Fibroblast of skin of scalp (primary cell): Measurements from ENCODE around the gene FXYD1.
A peak's percentile ranks its signal among the peaks of the same experiment; 100 is the strongest.
"Not testable (repeated sequence)": the region's sequence is repeated elsewhere in the genome, so short reads cannot be mapped to it uniquely, and the experiment has no call there.

ENCODE experiments used
- DNase-seq: peaks from one replicate; pipeline ENCODE4 v3.0.0-alpha.2; 2013

The FXYD1 gene

DNA sequence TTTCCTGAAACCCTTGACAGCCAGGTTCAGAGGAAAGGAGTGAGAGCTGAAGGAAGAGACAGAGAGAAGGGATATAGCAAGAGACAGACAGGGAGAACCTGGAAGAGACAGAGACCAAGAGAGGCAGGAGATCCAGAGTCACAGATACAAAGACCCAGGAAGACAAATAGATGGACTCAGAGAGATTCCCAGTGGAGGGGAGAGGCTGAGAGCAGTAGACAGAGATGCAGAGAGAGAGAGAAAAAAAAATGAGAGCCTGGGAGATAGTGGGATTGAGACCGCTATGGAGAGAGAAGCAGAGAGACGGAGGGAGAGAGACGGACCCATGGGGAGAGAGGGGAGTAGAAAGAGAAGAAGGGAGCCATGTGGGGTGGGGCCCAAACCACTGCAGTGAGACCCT is 5.2 kb downstream of the FXYD1 start:
- DNase-seq: no peak

DNA sequence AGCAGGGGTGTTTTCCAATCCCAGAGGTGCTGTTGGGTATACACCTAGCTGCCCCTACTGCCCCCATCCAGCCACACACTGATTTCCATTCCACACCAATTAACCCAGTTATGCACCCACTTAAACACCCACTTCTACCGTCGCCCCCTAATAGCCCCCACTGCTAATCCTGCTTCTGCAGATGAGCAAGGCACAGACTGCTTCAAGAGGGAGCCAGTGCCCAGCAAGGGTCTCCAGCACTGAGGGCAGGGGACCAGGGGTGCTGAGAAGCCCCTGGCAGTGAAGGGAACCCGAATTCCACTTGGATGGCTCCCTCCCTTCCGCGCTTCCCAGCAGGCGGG is 5.6 kb downstream of the FXYD1 start:
- no peak for DNase-seq

DNA sequence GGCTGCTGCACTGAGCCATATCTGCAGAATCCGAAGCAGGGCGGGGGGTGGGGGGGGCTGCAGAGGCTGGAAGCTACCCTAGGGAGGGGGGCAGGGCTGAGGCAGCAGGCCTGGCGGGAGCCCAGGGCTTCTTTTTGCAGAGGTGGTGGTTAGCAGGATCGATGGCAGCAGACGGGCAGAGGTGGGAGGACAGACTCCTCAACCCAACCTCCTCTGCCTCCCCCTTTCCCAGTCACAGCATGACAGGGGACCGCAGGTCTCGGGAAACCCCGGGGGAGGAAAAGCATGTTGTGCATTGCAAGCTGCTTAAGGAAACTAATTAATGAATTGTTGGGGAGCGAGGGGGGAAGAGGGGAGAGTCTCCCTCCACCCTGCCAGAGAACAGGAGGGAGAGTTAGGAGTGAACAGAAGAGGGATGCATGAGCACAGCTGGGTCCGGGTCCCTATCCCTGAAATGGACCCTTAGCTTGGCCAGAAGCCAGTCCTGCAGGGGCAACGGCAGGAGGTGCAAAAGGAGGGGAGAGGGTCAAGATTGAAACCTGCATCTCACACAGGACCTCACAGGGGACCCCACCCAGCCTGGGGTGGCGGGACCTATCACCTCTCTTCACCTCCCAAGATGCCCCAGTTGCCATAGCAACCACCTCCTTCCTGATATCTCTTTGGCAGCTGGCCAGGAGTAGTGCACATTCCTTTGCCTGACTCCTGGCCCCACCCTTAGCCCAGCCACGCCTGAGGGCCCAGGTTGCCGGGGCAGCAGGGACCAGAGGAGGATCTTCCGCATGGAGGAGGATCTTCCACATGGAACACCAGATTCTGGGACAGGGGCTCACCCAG is 6.2 kb downstream of the FXYD1 start:
- no peak for DNase-seq

DNA sequence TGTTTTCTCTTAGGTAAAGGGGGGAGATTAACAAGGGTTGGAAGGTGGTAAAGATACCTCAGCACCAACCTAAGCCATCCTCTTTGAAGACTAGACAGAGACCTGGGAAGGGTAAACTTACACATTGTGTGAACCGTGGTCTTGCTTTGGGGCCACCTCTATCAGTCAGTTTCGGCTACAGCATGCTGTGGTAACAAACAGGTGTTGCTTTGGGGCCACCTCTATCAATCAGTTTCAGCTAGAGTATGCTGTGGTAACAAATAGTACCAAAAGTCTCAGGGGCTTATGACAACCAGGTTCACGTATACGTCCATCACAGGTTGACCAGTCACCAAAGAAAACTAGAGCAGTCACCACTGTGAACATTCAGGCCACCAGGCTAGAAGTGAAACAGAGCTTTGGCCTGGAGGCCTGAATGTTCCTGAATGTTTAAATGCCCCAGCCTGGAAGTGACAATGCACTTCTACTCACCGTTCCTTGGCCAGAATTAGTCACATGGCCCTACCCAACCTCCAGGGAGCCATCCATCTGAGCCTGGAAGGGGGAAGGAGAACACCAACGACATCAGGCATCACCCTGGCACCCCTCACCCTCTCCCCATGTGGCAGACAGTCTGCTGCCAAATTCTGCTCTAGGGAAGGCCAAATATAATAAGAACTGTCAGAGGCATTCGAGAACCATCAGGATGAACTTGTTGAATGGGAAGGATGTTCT is 8.3 kb downstream of the FXYD1 start:
- no peak for DNase-seq

DNA sequence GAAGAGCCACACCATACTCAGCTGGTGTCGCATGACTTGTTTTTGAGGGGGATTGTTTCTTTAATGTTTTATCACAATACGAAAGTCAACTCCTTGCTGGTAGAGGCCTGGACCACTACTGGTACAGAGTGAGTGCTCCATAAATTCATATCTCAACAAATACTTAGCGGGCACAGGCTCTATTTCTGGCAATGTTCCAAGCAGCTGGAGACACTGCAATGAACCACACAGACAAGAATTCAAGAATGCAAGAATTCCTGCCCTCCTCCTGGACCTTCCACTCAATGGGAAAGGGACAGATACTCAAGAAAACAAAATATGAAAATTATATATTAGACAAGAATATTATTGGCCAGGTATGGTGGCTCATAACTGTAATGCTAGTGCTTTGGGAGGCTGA is 10.8 kb downstream of the FXYD1 start:
- peak; percentile 54 for DNase-seq

DNA sequence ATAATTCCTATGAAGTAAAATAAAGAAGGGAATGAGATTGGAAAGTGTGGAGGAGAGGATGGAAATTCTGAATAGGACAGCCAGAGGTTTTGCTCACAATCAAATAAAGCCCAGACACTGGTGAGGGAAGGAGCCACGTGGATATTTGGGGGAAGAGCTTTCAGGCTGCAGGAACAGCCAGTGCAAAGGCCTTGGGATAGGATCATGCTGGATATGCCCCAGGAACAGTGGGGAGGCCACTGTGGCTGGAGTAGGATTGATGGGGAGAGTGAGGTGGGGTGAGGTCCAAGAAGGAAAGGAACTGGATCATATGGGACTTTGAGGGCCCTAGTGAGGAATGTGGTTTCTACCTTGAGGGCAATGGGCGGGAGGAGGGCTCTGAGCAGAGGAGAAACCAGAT is 11.8 kb downstream of the FXYD1 start:
- DNase-seq: no peak

DNA sequence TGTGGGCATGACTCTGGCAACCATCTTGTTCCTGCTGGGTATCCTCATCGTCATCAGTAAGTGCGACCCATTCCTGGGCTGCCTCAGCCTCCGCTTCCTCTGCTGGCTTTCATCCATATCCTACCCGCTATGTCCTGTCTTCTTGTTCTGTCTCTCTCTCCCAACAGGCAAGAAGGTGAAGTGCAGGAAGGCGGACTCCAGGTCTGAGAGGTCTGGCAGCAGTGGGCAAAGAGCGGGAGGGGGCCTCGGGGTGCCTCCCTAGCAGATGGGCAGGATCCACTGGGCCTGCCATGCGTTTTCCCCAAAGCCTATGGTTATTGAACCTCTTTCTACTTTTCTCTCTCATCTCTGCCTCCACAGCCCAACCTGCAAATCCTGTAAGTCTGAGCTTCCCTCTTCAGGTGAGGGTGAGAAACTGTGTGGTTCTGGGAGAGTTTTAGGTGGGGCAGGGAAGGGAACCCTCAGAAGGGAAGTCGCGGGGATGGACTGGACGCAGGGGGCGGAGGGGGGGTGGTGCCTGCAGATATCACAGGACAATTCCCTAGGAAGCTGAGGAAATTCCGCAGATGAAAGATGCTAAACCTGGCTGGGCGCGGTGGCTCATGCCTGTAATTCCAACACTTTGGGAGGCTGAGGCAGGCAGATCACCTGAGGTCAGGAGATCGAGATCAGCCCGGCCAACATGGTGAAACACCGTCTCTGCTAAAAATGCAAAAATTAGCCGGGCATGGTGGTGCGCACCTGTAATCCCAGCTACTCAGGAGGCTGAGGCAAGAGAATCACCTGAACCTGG is 12.8 kb downstream of the FXYD1 start:
- no peak for DNase-seq

DNA sequence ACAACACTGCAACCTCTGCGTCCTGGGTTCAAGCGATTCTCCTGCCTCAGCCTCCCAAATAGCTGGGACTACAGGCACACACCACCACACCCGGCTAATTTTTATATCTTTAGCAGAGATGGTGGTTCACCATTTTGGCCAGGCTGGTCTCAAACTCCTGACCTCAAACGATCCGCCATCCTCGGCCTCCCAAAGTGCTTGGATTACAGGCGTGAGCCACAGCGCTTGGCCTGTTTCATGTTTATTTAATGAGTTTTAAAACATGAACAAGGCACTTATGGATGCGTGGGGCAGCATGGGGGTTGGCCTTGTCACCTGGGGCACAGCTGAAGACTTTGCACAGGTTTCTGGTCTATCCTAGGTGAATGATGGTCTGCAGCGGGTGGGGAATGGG is 14.5 kb downstream of the FXYD1 start:
- not testable (repeated sequence) for DNase-seq

DNA sequence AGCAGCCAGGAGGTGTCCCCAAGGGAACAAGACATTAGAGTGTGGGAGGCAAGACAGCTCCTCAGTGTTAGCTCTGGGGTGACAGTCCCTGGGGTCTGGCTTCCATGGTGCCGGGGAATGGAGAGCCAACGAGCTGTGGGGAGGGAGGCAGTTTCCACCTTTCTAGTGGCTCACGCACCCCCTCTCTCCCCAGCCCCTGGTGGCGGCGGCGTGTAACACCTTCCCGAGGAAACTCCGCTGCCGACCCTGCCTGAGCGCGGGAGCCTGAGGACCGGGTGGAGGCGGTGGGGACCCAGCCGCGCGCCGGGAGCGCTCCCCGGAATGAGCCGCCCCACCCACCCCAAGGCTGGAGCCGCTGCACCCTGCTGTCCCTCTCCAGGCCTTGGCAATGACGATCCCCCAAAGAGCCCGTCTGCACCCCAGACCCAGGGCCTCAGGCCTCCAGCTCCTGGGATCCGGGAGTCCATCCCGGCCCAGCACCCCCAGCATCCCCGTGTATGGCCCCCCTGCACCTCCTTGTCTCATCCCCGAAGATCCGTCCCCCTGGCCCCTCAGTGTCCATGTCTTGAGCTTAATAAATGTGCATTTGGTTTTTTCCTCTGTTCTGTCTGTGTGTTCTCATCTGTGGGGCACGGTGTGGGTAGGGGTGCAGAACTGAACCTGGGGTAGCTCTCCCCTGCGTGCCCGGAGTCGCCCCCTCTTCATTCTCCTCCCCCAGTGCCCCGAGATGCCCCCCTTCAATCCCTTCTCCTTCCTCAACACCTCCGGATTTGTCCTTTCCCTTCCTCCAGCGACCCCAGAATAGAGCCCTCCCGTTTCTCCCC is 15.3 kb downstream of the FXYD1 start:
- DNase-seq: peak; percentile 39

DNA sequence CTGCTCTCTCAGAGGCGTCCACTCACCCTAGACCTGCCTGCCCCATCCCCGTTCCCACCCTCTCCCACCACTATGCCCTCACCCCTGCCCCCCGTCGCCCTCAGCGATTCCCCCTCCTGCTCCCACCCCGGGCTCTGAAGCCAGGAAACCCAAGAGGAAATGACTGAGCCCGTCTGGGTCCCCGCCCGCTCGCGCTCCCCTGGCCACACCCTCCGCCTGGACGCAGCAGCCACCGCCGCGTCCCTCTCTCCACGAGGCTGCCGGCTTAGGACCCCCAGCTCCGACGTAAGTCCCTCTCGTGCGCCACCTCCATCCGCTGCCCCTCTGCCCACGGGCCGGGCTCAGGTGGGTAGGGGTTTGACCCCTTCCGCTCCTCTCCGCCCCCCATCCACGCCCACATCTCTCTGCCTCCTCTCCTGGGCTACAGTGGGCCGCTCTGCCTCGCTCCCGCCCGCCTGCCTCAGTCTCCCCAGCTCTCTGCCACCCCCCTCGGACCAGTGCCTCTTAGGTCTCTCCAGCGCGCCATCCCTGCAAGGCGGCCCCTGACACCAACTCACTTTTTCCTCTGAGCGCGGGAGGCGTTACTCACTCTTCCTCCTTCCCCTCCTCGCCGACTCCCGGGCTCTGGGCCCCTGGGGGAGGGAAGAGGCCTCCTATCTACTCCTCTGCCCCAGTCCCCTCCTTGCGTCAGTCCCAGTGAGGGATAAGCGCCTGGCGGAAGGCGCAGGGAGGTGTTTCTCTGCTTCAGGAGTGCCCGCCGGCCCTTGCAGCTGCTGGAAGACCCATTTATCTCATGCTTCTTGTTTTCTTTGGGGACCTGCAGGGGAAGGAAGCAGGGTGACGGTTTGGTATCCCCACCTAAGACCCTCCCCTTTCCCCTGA is 16.1 kb downstream of the FXYD1 start, which contains the start of gene FXYD5:
TSS of gene FXYD5 (plus strand) at position 211 of the 882 bp plus-strand sequence. CDS start 816 bp downstream, outside the sequence.
- DNase-seq: peak; percentile 81

DNA sequence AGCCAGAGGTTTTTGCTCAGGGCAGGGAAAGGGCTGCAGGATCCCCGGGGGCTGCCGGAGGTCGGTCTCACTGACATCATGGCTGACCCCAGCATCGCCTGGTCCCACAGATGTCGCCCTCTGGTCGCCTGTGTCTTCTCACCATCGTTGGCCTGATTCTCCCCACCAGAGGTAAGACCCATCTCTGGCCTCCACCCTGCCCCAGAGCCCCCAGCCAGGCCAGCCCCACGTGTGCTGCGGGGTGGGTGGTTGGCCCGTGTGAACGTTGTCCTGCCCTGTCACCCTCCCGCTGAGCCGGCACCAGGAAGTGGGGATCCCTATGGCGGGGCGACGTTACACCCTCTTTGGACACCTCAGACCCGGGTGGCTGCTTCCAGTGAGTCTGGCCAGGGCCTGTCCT is 16.8 kb downstream of the FXYD1 start:
- no peak for DNase-seq

DNA sequence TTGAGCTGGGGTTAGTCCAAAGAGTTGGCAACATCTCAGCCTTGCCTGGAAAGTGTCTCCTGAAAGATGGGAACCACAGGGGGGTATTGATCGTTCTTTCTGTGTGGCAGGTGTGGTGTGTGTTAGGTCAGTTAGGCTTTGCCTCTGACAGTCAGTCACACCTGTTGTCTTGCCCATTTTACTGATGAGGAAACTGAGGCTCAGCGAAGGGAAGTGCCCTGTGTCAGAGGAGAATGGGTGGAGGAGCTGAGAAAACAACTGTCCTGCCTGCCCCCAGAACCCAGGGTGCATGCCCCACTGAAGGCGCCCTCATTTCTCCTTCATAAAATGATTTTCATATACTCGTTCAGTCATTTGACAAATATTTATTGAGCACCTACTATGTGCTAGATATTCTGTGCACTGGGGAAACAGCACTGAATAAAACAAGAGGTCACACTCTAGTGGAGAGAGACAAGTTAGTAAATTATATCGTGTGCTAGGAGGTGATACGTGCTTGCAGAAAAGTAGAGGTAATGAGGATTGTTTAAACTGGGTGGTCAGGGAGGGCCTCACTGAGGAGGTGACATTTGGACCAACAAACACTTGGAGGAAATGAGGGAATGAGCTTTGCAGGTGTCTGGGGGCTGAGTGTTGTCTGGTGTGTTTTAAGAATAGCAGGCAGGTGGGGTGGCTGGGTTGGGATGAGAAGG is 17.5 kb downstream of the FXYD1 start:
- DNase-seq: no peak

DNA sequence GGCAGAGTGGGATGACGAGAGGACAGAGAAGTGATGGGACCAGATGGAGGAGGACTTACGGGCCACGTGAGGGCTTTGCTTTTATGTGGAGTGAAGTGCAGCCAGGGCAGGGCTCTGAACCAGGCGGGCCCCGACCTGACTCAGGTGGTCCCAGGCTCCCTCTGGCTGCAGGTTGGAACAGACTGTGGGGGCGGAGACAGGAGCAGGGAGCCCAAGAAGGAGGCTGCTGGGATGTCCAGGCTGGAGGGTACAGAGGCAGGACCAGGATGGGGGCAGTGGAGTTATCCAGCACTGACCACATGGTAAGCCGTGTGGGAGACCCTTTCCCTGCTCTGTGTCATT is 18.0 kb downstream of the FXYD1 start:
- no peak for DNase-seq

DNA sequence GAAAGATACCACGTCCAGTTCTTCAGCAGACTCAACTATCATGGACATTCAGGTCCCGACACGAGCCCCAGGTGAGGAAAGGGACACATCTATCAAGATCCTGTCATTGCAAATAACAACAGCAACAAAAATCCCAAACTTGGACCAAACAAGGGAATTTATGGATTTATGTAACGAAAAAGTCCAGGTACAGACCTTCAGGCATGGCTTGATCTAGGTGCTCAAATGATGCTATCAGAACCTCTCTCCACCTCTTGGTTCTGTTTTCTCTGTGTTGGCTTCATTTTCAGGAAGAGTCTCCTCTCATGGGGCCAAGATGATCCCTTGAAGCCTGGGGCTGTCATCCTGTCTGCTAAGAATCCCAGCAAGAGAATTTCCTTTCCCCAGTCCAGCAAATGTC is 18.8 kb downstream of the FXYD1 start:
- no peak for DNase-seq

DNA sequence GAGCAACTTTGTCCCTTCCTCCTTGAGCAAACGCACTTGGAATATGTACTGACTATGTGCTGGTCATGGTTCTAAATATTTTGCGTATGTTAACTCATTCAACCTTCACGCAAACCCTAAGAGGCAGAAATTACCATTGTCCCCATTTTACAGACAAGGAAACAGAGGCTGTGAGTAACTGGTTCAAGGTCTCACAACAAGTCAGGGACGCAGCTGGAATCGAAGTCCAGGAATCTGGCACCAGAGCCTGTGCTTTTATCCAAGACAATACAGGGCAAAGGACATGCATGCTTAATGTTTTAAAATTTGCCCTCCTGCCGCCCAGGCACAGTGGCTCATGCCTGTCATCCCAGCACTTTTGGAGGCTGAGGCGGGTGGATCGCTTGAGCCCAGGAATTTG is 21.0 kb downstream of the FXYD1 start:
- no peak for DNase-seq

DNA sequence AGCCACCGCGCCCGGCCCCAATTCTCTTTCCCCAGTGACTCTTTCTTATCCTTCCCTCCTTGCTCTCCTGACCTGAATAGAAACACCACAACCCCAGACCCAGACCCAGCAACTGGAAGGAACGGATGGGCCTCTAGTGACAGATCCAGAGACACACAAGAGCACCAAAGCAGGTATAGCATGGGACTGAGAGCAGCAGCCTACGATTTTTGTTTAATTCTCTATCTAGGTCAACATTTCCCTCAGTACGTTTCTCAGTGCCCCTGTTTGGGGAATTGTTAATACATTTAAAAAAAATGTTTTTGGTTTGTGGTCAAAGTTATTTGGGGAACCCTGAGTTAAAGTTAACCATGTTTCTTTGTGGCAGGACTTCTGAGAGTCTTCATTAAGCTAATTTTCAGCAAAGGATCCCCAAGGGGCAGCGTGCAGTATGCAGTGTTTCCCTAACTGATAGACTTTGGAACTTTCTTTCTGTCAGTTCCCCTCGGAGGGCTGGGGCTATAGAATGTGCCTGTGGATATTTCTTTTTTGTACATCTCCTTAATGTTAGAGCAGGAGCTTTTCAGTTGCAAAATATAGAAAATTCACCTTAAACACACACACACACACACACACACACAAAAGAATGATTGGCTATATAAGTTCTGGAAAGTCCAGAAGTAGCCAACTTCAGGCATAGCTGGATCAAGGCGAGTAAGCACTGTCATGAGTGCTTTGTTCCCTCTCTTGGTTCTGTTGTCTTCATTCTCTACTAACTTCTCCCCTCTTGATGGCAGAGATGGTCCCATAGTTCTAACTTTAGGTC is 22.2 kb downstream of the FXYD1 start:
- no peak for DNase-seq

DNA sequence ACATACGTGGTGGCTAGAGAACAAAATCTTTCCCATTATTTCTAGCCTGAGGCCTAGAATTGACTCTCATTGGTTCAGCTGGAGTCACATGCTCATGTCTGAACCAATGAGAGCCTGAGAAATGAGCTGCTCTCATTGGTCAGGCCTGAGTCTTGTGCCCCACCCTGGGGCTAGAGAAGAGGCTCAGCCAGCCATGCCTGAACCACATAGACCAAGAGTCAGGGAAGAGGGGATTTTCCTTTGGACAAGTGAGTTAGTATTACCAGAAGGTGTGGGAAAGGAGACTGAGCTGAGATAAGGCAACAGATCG is 22.8 kb downstream of the FXYD1 start:
- no peak for DNase-seq

DNA sequence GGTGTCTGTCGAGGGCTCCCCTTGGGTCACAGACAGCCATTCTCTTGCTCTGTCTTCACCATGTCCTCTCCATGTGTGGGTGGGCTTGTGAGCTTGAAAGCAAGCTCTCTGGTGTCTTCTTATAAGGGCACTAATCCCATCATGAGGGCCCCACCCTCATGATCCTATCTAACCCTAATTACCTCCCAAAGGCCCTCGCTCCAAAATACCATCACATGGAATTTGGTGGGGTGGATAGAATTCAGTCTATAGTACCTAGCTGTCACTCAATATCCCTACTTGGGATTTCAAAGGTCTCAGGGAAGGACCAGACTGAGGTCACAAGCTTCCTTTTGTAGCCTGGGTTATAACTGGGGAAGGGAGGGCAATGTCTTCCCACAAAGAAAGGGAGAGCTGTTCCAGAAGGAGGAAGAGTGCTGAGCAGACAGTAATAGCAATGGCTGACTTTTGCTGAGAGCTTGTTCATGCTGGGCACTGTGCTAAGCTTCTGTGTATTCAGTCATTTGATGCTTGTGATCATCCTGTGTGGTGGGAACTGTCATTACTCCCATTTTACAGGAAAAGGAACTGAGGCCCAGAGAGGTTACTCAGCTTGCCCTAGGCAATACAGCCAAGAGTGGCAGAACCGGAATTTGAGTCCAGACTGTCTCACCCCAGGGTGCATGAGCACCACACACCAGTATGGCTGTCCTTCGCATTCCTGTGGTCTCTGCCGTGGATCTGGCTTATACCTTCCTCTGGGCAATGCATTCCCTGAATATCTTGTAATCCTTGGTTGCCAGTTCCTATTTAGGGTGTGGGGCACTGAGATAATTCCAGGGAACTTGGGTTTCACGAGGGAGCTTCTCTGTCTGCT is 24.1 kb downstream of the FXYD1 start:
- DNase-seq: peak; percentile 85

DNA sequence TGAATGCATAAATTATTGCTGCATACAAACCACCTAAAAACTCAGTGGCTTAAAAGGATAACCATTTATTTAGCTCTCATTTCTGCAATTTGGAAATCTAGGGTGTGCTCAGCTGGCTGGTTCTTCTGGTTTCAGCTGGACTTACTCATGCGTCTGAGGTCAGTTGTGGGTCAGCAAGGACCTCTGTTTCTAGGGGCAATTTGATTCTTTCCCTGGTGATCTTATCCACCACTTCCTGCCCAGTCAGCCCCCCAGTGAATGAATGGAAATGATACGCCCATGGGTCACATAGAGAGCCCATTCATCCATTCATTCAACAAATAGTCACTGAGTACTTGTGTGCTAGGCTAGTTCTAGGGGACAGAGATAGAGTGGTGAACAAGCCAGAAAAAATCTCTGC is 25.8 kb downstream of the FXYD1 start:
- no peak for DNase-seq
